GM19438 (cell line): ENCODE measurements around the gene DUS2.

Experiments
- ATAC-seq: cut with Tn5 transposase; IDR thresholded peaks from one replicate; pipeline ENCODE4 v1.9.1; 2021; ENCODE audit warnings: low read depth; ENCODE audit not compliant: unreplicated experiment

DUS2 gene

GRCh38 chr16:68074850-68075555 lies 51.9 kb downstream of the DUS2 start:
- ATAC-seq = peak; percentile 65

GRCh38 chr16:68075980-68076379 lies 52.9 kb downstream of the DUS2 start:
- no peak for ATAC-seq

DNA sequence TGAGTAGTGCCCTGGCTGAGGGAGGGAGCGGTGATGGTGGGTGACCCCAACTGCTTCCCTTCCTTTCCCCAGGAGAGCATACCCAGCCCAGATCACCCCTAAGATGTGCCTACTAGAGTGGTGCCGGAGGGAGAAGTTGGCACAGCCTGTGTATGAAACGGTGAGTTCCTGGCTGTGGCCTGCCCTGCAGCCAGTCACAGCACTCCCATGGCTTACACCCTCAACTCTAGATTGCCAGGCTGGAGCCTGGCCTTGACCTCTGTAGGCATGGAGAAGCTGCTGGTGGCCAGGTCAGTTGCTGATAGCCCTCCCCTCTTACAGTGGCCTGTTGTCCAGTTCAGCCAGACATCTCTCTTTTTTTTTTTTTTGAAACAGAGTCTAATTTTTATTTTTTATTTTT lies 53.5 kb downstream of the DUS2 start:
- ATAC-seq = no peak

DNA sequence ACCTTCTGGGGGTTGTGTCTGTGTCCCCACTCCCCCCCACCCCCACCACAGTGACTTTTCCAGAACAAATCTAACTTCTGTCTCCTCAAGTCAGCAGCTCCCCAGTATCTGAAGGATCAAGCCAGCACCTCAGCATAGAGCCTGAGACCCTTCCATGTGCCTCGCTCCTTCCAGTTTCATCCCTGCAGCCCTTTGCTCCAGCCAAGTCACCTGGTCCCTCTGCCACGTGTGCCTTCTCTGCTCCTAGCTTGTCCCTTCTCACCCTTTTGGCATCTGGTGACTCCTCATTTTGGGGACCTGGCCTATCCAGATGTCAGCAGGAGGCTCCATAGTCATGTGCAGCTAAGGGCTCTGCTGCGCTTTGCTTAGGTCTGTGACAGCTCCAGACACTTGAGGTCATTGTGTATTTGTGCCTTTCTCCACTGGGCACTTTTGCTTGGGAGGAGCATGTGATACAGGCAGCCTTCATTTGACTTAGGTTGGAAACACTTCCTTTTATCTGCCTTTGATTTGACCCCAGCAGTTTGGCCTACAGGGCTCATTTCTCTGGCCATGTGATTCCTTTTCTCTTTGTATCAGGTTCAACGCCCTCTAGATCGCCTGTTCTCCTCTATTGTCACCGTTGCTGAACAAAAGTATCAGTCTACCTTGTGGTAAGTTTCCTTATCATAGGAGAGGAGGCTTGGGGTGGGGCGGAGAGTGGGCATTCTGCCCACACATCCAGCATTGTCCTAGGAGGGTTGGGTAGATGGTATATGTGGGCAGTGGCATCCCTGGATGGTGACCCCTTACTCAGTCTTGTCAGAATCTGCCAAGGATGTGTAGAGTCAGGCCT lies 55.0 kb downstream of the DUS2 start:
- ATAC-seq = no peak

GRCh38 chr16:68078701-68079375 lies 55.8 kb downstream of the DUS2 start:
- ATAC-seq = no peak

DNA sequence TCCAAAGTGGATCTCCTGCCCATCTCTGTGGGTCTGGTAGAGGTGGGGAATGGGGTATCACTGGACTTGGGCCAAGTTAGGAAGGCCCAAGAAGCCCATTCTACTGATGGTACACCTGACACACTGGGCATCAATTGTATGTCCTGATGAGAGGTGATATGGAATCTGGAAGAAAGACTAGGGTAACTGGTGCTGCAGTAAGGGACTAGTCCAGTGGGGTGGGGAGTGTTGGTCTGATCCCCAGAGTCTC lies 56.2 kb downstream of the DUS2 start:
- no peak for ATAC-seq

GRCh38 chr16:68079626-68080344 lies 56.7 kb downstream of the DUS2 start:
- ATAC-seq = no peak

- ATAC-seq = no peak
Measured at GRCh38 chr16:68081861-68082628, 59.0 kb downstream of the DUS2 start.

DNA sequence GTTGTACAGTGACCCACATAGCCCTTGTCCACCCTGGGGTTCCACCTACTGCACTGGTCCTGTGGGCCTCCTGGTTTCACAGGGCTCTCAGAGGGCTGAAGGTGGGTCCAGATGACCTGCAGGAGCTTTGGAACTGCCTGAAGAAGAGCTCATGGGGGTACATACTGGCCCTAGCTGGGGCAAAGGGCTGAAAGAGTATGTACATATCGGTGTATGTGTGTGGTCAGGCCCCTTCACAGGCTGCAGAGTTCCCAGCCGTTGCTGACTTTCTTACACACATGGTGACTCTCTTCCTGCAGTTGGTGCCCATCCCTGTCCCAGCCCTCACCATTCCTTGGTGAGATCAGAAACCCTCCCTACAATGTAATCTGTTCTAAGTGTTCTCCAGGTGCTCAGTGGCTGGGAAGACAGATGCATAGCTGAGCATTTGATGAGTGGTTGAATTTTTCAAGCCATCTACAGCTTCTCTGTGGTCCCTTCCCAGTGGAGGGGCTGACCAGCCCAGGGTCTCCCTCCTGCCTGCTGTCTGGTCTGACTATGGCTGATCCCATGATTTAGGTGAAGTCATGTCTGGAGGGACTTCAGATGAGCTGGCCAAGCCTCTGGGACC lies 59.6 kb downstream of the DUS2 start:
- no peak for ATAC-seq

DNA sequence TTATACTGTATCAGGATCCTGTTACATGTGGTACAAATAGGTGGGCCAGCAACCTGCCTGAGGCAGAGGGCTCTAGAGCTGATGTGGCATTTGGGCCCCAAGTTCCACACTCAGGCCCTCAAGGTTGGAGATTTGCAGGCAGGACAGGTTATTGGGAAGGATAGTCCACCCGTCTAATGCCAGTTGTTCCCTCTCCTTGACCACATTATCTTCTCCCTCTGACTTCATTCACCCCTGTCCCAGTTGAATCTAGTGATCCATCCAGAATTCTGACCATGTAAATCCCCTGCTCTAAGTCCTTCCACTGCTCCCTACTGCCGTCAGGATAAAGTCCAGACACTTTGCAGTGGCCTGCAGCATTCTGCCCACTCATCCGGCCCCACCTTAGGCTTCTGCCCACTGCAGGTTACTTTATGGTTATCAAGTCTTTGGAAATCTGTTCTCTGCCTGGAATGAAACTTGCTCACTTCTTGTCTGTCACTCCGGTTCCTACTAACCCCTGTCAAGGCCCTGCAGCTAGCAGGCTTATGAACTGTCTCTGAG lies 60.2 kb downstream of the DUS2 start:
- no peak for ATAC-seq

GRCh38 chr16:68083861-68084503 lies 60.9 kb downstream of the DUS2 start:
- peak; percentile 0 for ATAC-seq

DNA sequence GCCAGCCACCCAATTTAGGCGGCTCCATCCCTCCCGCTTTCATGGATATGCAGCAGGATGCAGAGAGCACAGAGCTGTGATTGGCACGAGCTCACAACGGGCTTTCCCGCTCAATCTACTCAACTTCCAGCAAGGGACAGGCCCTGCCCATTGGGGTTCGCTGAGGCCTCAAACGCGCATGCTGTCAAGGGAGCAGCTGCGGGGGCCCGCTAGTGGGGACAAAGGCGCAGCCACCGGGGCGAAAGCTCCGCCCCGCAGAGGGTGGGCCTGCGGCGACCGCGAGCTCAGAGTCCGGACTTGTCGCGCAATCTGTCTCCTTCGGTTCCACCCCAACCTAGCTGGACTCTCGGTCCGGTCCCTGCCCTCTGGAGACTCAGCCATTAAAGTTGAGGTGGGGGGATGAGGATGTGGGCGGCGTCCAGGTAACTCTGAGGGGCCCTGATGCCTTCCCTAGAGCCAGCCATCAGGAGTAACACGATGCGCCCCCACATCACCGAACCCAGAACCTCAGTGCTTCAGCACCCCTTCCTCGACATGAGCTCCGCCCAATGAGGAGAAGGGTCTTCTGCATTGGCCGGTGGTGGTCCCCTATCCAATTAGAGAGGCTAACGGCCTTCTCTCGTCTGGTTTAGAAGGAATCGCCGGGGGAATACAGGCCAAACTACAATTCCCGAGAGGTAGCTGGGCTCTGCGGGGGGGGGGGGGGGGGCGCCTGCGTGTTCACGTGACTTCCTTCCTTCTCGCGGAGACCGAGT lies 61.6 kb downstream of the DUS2 start:
- peak; percentile 67 for ATAC-seq

DNA sequence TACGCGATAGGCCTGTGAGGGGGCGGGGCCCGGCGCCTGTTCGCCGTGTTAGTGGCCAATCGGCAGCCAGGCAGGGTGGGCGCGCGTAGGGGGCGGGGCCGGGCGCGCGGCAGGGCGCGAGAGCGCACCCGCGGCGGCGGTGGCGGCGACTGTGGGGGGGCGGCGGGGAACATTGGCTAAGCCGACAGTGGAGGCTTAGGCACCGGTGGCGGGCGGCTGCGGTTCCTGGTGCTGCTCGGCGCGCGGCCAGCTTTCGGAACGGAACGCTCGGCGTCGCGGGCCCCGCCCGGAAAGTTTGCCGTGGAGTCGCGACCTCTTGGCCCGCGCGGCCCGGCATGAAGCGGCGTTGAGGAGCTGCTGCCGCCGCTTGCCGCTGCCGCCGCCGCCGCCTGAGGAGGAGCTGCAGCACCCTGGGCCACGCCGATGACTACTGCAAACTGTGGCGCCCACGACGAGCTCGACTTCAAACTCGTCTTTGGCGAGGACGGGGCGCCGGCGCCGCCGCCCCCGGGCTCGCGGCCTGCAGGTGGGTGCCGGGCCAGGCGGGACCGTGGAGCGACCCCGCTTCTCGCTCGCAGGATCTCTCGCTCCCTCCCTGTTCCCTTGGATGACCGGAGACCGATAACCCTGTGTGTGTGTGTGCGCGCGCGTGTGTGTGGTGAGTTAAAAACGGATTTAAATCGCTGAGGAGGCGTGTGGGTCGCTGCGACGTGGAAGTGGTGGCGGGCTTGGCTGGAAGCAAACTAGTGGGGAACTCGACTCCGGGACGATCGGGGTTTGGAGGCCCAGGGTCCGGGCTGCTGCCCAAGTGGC lies 62.4 kb downstream of the DUS2 start, which contains the start of gene NFATC3:
Gene NFATC3 (plus strand): TSS at position 112 of the 813 bp plus-strand sequence. CDS start 312 bp downstream, at position 424.
- ATAC-seq = peak; percentile 45

DNA sequence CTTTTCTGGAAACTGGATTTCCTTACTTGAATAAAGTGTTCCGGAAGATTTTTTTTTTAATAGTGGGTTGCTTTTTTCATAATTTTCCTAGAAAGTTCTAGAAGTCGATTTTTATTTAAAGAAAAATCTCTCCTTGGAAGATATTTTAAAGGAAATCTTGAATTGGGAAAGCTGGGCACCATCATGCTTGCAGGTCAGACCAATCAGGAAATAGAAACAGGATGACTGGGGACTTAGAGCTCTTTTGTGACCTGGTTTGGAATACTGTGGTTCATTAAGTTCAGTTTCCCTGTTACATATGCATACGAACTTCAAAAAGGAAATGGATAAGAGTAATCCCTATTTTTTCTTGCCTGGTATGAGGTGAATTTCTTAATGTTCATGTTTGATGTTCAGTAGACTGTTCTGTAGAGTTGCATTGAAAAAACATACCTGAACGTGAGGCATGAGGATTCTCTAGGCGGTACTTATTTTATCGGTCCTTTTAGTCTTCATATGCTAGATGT lies 63.3 kb downstream of the DUS2 start:
- no peak for ATAC-seq

DNA sequence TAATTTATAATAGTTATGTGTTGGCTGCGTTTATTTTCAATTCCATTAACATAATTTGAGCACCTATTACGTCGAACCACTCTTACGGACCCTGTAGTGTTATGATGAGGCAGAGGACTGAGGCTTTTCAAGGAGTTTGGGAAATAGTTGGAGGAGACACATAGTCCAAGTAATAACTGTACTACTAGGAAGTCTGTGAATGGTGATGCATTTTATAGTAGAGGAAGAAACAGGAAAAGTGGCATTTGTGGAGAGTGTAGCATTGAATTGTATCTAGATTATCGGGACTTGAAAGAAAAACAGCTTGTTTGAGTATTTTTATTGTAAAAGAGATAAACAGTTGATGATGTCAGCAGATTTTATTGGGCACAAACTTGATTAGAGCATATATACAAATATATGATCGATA lies 63.8 kb downstream of the DUS2 start:
- no peak for ATAC-seq

DNA sequence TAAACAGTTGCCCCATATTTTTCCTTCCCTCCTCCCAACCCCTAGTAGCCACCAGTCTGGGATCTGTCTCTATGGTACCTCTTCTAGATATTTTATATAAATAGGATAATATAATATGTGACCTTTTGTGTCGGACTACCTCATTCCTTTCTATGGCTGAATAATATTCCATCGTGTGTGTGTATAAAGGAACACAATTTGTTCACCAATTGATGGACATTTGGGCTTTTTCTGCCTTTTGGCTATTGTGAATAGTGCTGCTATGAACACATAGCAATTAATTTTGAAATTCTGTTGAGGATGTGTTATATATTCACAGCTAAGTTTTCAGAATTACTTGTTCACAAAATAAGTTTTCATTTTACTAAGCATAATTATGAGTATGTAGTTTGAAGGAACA lies 64.6 kb downstream of the DUS2 start:
- no peak for ATAC-seq
